PFSK-1 (cell line): ENCODE data around the gene WDFY2.

ENCODE experiments used
- SIN3A ChIP-seq: IDR thresholded peaks from 2 replicates; pipeline ENCODE4 v1.6.1; 2012; ENCODE audit warnings: mild to moderate bottlenecking, low read length, moderate library complexity, borderline replicate concordance; ENCODE audit not compliant: insufficient read depth
- TAF1 ChIP-seq: IDR thresholded peaks from 2 replicates; pipeline ENCODE4 v1.6.1; 2012; ENCODE audit warnings: low read length, control low read depth, borderline replicate concordance; ENCODE audit not compliant: insufficient read depth

DNA sequence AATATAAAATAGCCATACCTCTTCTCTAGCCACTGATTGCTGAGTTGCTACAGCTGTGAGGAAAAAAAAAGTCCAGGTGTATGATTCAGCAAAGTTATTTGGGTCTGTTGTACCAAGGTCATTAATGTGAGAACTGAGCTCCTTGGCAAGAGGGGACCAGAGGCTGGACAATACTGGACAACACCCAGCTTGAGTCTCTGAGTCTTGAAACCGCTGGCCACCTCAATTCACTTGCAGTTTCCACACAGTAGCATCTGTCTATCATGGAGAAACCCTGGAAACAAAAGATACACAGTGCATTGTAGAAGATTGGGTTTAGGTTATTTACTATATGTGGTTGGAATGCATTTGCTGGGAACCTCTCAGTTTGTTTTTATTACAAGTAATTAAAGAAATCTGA lies 60.4 kb downstream of the WDFY2 start:
- TF ChIP-seq SIN3A (no peak), TAF1 (no peak)
